Left renal cortex interstitium (tissue), 4 donors: ENCODE measurements around the gene STING1. TPM values are rescaled to one million over a fixed set of nuclear protein-coding genes. Genes with fewer than 3 reads are reported as not detected.
A peak's percentile ranks its signal among the peaks of the same experiment; 100 is the strongest.
"Not testable (repeated sequence)": the region's sequence is repeated elsewhere in the genome, so short reads cannot be mapped to it uniquely, and the experiment has no call there.

Experiments
- DNase-seq, 4 donors: peaks; one replicate each; pipeline ENCODE4 v3.0.0-alpha.2; 2013; ENCODE audit warnings: low read depth in 4 of 4, low spot score in 2 of 4, missing footprints in 1 of 4
- polyA plus RNA-seq, 4 donors: library from polyadenylated mRNA; unstranded; fragments of 120-200 nt; gene quantifications; one replicate each; pipeline ENCODE4 v1.2.1, GENCODE V29; 2013; ENCODE audit not compliant: insufficient read length in 4 of 4

Gene STING1
- 10 to 100 TPM; 29.7 to 37.1 (median 34.6) TPM for polyA plus RNA-seq

GRCh38 chr5:139482050-139482889, at the start of gene STING1:
TSS of gene STING1 (minus strand) at chr5:139482758. CDS start at chr5:139481704, 1,054 bp downstream.
- DNase-seq: peak in 3 of 4 donors; percentile 46 to 79 (median 60)

GRCh38 chr5:139531772-139532169, 49.2 kb upstream of the STING1 start:
- DNase-seq: no peak

- DNase-seq: not testable (repeated sequence)
These were observed 47.5 kb upstream of the STING1 start for GRCh38 chr5:139530079-139530478.

- DNase-seq: not testable (repeated sequence)
These were observed 46.1 kb upstream of the STING1 start for GRCh38 chr5:139528695-139529094.

GRCh38 chr5:139527896-139528467, 45.4 kb upstream of the STING1 start:
- DNase-seq: not testable (repeated sequence)

- DNase-seq: not testable (repeated sequence)
These were observed 44.5 kb upstream of the STING1 start for GRCh38 chr5:139527090-139527470.

GRCh38 chr5:139526309-139527089, 43.9 kb upstream of the STING1 start:
- DNase-seq: not testable (repeated sequence)

GRCh38 chr5:139525586-139526308, 43.2 kb upstream of the STING1 start:
- DNase-seq: not testable (repeated sequence)

GRCh38 chr5:139524940-139525585, 42.5 kb upstream of the STING1 start:
- DNase-seq: no peak

- DNase-seq: no peak
These were observed 41.9 kb upstream of the STING1 start for GRCh38 chr5:139524446-139524845.

- no peak for DNase-seq
These were observed 41.3 kb upstream of the STING1 start for GRCh38 chr5:139523635-139524445.

- DNase-seq: peak; percentile 75 to 90 (median 87)
These were observed 35.4 kb upstream of the STING1 start for GRCh38 chr5:139517683-139518564.

- DNase-seq: no peak
These were observed 31.9 kb upstream of the STING1 start for GRCh38 chr5:139514486-139514856.

GRCh38 chr5:139513852-139514485, 31.4 kb upstream of the STING1 start:
- DNase-seq: no peak

- DNase-seq: peak in 3 of 4 donors; percentile 23 to 60 (median 32)
These were observed 30.9 kb upstream of the STING1 start for GRCh38 chr5:139513434-139513833.

GRCh38 chr5:139512786-139513390, 30.3 kb upstream of the STING1 start:
- DNase-seq: no peak

- DNase-seq: not testable (repeated sequence)
These were observed 22.2 kb upstream of the STING1 start for GRCh38 chr5:139504722-139505121.
